GM12878 (cell line): ENCODE data around the gene SLC22A23. TPM values are rescaled to one million over a fixed set of nuclear protein-coding genes. Genes with fewer than 3 reads are reported as not detected.

ENCODE experiments used
- ATAC-seq: fragments of 200-7000 bp; cut with Tn5 transposase; 3 replicates; pipeline ENCODE4 v1.9.1; 2020; ENCODE audit warnings: mild to moderate bottlenecking, moderate library complexity
- Bru-seq: library from RNA; stranded (reverse); fragments of 400-500 nt; gene quantifications from one replicate; lab custom pipeline; 2021; lab: Mats Ljungman, UMichigan
- BruChase-seq, 2 experiments: library from RNA; stranded (reverse); fragments of 400-500 nt; gene quantifications; one replicate each; lab custom pipeline; 2021; lab: Mats Ljungman, UMichigan
- BruUV-seq: library from RNA; stranded (reverse); fragments of 400-500 nt; replicated peaks from 2 replicates; lab custom pipeline; 2021; lab: Mats Ljungman, UMichigan
- CTCF ChIA-PET: fragments of 300-600 bp; sonication (Branson Sonifier 250); formaldehyde crosslinking; extraction: SDS; loops from one replicate; lab custom pipeline; 2021; ENCODE audit warnings: inconsistent platforms; lab: Yijun Ruan, JAX
- POLR2A ChIA-PET: fragments of 350-600 bp; formaldehyde crosslinking; extraction: SDS; loops from one replicate; lab custom pipeline; 2021; ENCODE audit warnings: inconsistent platforms; lab: Charles Lee
- RAD21 ChIA-PET: fragments of 300-600 bp; sonication (Branson Sonifier 250); formaldehyde crosslinking; loops from one replicate; lab custom pipeline; 2023; ENCODE audit warnings: antibody characterized with exemption; ENCODE audit not compliant: unreplicated experiment; lab: Charles Lee
- SMC1A ChIA-PET: fragments of 300-600 bp; sonication (Branson Sonifier 250); formaldehyde crosslinking; loops from one replicate; lab custom pipeline; 2023; ENCODE audit not compliant: unreplicated experiment, uncharacterized antibody; lab: Charles Lee
- DNase-seq: peaks from one replicate; pipeline ENCODE4 v3.0.0-alpha.2; 2011; ENCODE audit warnings: low read depth, low spot score
- FAIRE-seq: peaks from 3 replicates; lab custom pipeline; 2011; peaks lifted over from hg19 to GRCh38; lab: Jason Lieb, UNC
- H2AFZ ChIP-seq: 2 replicates; pipeline ENCODE4 v1.6.0; 2011; ENCODE audit warnings: low read depth, low read length, control low read depth; ENCODE audit not compliant: control insufficient read depth
- H3K27ac ChIP-seq: 2 replicates; pipeline ENCODE4 v1.5.1; 2011; ENCODE audit warnings: control low read depth; ENCODE audit not compliant: control insufficient read depth, insufficient read depth
- H3K27me3 ChIP-seq, 2 experiments: replicated peaks in 1 of 2; 2 replicates each; pipeline versions ENCODE4 v1.6.0 to v1.6.1; 2011; ENCODE audit warnings: low read length in 1 of 2; ENCODE audit not compliant: control insufficient read depth in 2 of 2, insufficient read depth in 2 of 2
- H3K36me3 ChIP-seq, 2 experiments: 2 replicates each; pipeline ENCODE4 v1.5.1; 2011; ENCODE audit warnings: low read length in 1 of 2; ENCODE audit not compliant: control insufficient read depth in 2 of 2, insufficient read depth in 2 of 2
- H3K4me1 ChIP-seq: 2 replicates; pipeline ENCODE4 v1.6.1; 2011; ENCODE audit warnings: mild to moderate bottlenecking, low read length, moderate library complexity, mixed read lengths; ENCODE audit not compliant: control insufficient read depth, insufficient read depth
- H3K4me2 ChIP-seq: 2 replicates; pipeline ENCODE4 v1.6.0; 2011; ENCODE audit warnings: control low read depth; ENCODE audit not compliant: control insufficient read depth, insufficient read depth
- H3K4me3 ChIP-seq: fragments of 200-600 bp; sonication (generic); 2 replicates; pipeline ENCODE4 v1.5.1; 2016
- H3K79me2 ChIP-seq: 2 replicates; pipeline ENCODE4 v1.6.0; 2011; ENCODE audit warnings: low read length; ENCODE audit not compliant: control insufficient read depth, insufficient read depth
- H3K9ac ChIP-seq: 2 replicates; pipeline ENCODE4 v1.8.0; 2011; ENCODE audit warnings: low read length, control low read depth, mixed read lengths; ENCODE audit not compliant: control insufficient read depth, insufficient read depth
- H3K9me3 ChIP-seq: replicated peaks from 3 replicates; pipeline ENCODE4 v1.5.1; 2011; ENCODE audit warnings: mild to moderate bottlenecking, low read length; ENCODE audit not compliant: control insufficient read depth, insufficient read depth
- H4K20me1 ChIP-seq: 2 replicates; pipeline ENCODE4 v1.6.0; 2011; ENCODE audit not compliant: control insufficient read depth, insufficient read depth
- BHLHE40 ChIP-seq, 2 experiments: fragments of 450-650 bp in 1 of 2; IDR thresholded peaks; 2 replicates each; pipeline ENCODE4 v1.6.1; 2011 to 2017; ENCODE audit warnings: low read depth in 2 of 2, borderline replicate concordance in 1 of 2, improper control_type of control experiment in 1 of 2, low read length in 1 of 2, mild to moderate bottlenecking in 1 of 2
- CTCF ChIP-seq, 3 experiments: IDR thresholded peaks in 2 of 3; conservative IDR thresholded peaks in 1 of 3; 2 replicates each; pipeline ENCODE4 v1.5.1; 2011; ENCODE audit warnings: low read depth in 3 of 3, low read length in 3 of 3, mild to moderate bottlenecking in 3 of 3, control low read depth in 2 of 3, moderate library complexity in 2 of 3, inconsistent platforms in 1 of 3, mixed read lengths in 1 of 3; ENCODE audit not compliant: control insufficient read depth in 2 of 3, insufficient read depth in 1 of 3; ENCODE audit errors: extremely low read depth in 1 of 3
- DPF2 ChIP-seq: fragments of 450-650 bp; IDR thresholded peaks from 2 replicates; pipeline ENCODE4 v1.6.1; 2017; ENCODE audit warnings: mild to moderate bottlenecking
- HDAC2 ChIP-seq: fragments of 200-600 bp; sonication (generic); IDR thresholded peaks from 2 replicates; pipeline ENCODE4 v1.6.1; 2017
- LARP7 ChIP-seq: fragments of 450-650 bp; IDR thresholded peaks from 2 replicates; pipeline ENCODE4 v1.6.1; 2017; ENCODE audit warnings: mild to moderate bottlenecking
- NFXL1 ChIP-seq: fragments of 450-650 bp; IDR thresholded peaks from 2 replicates; pipeline ENCODE4 v1.6.1; 2017; ENCODE audit warnings: antibody characterized with exemption, mild to moderate bottlenecking, borderline replicate concordance
- NR2F1 ChIP-seq: fragments of 450-650 bp; conservative IDR thresholded peaks from 2 replicates; pipeline ENCODE4 v1.6.1; 2017; ENCODE audit warnings: mild to moderate bottlenecking
- PAX5 ChIP-seq: IDR thresholded peaks from 2 replicates; pipeline ENCODE4 v1.6.1; 2011; ENCODE audit warnings: low read depth, low read length, borderline replicate concordance
- RAD21 ChIP-seq: IDR thresholded peaks from 2 replicates; pipeline ENCODE4 v1.6.1; 2011; ENCODE audit warnings: mild to moderate bottlenecking, low read depth, low read length, moderate library complexity; ENCODE audit not compliant: insufficient read depth
- SMAD5 ChIP-seq: IDR thresholded peaks from 2 replicates; pipeline ENCODE4 v1.6.1; 2016; ENCODE audit warnings: antibody characterized with exemption, low read depth
- SMC3 ChIP-seq: IDR thresholded peaks from 2 replicates; pipeline ENCODE4 v1.6.1; 2011; ENCODE audit warnings: low read length, improper control_type of control experiment, borderline replicate concordance
- TCF12 ChIP-seq: IDR thresholded peaks from 2 replicates; pipeline ENCODE4 v1.6.1; 2011; ENCODE audit warnings: low read depth, mild to moderate bottlenecking, low read length
- TCF3 ChIP-seq: IDR thresholded peaks from 2 replicates; pipeline ENCODE4 v1.6.1; 2012; ENCODE audit warnings: low read depth, mild to moderate bottlenecking, low read length, borderline replicate concordance; ENCODE audit not compliant: insufficient read depth
- WRNIP1 ChIP-seq: IDR thresholded peaks from 2 replicates; pipeline ENCODE4 v1.6.1; 2011; ENCODE audit warnings: low read depth, low read length, improper control_type of control experiment, borderline replicate concordance
- WGBS: methylation state at CpG from one replicate; pipeline ENCODE4 v1.1.6; 2016; ENCODE audit warnings: low lambda C conversion rate; ENCODE audit not compliant: insufficient replicate concordance, insufficient coverage; ENCODE audit errors: missing lambda C conversion rate; 5-methylcytosine and 5-hydroxymethylcytosine counted together
- in situ Hi-C: fragments of 300-500 bp; cut with MboI; formaldehyde crosslinking; loops from 9 replicates; pipeline ENCODE4 v1.14.3; 2018; ENCODE audit warnings: mixed read lengths
- intact Hi-C: fragments of 100-400 bp; cut with micrococcal nuclease; formaldehyde crosslinking; loops from one replicate; pipeline ENCODE4 v1.14.2; 2022; ENCODE audit not compliant: unreplicated experiment
- long read RNA-seq, 2 experiments: library from polyadenylated mRNA; unstranded; transcript quantifications; one replicate each; pipeline ENCODE4 v2.0.0, GENCODE V29; 2019 to 2020
- polyA minus RNA-seq, 3 experiments: library from RNA; depleted of rRNA, polyadenylated mRNA; stranded (reverse); fragments of >200 nt; gene quantifications; 2 replicates each; pipeline ENCODE4 v1.2.3, GENCODE V29; 2011
- polyA plus RNA-seq, 11 experiments: library from polyadenylated mRNA; depleted of rRNA in 4 of 11; unstranded in 6 of 11; stranded (reverse) in 5 of 11; fragments of >200 nt; fragmentation: Nextera tagmentation in 4 of 11; fragmentation: Illumina TruSeq in 1 of 11; extraction: Ambion mirVana in 4 of 11; extraction: Trizol in 1 of 11; gene quantifications; 1 replicate in 1 of 11; 2 replicates in 10 of 11; pipeline versions ENCODE4 v1.2.1 to v1.2.3, GENCODE V29; 2011 to 2016; ENCODE audit warnings: inconsistent platforms in 2 of 11, missing spikeins in 2 of 11, low read depth in 1 of 11
- total RNA-seq, 4 experiments: library from RNA; depleted of rRNA in 3 of 4; stranded (reverse); fragments of >200 nt in 3 of 4; fragmentation: Illumina TruSeq in 1 of 4; extraction: Trizol in 1 of 4; gene quantifications; 2 replicates each; pipeline versions ENCODE4 v1.2.1 to v1.2.3, GENCODE V29; 2013 to 2021

Gene SLC22A23
- 117 and 146 TPM in 2 replicates for total RNA-seq (2013; cell fraction: nucleolus; rRNA removed)
- total RNA-seq (2014; rRNA removed) (1.7 and 1.9 TPM in 2 replicates), total RNA-seq (2014; rRNA removed; fragmentation: Illumina TruSeq; extraction: Trizol) (0.67 and 0.88 TPM in 2 replicates), total RNA-seq (2021) (2.4 and 3.0 TPM in 2 replicates), polyA plus RNA-seq (2011; rRNA removed) (0.14 and 0.42 TPM in 2 replicates), polyA plus RNA-seq (2014; fragmentation: Illumina TruSeq; extraction: Trizol) (0.33 and 0.94 TPM in 2 replicates), polyA plus RNA-seq (2014; fragmentation: Nextera tagmentation; extraction: Ambion mirVana) (under 1 TPM; 0.20 to 0.24 TPM), polyA plus RNA-seq (2014; rRNA removed) (1.1 and 1.4 TPM in 2 replicates), polyA plus RNA-seq (2016; fragmentation: Nextera tagmentation; extraction: Ambion mirVana) (under 1 TPM; 0.55 to 0.81 TPM), polyA minus RNA-seq (2011; rRNA and poly(A)+ RNA removed) (1.0 and 1.3 TPM in 2 replicates), Bru-seq, nascent RNA (percentile 72 among the genes with signal in this experiment), BruChase-seq, experiment 1, labeled RNA remaining after a 6-hour chase (percentile 78 among the genes with signal in this experiment), BruChase-seq, experiment 2, labeled RNA remaining after a 2-hour chase (percentile 73 among the genes with signal in this experiment)
- polyA plus RNA-seq (2011; ENCODE audit: low read depth), result 0.80 TPM
- 0.52 and 0.57 TPM in 2 replicates for polyA plus RNA-seq (2011; cell fraction: cytosol; rRNA removed)
- polyA plus RNA-seq (2011; cell fraction: nucleus; rRNA removed), result 1.6 and 1.9 TPM in 2 replicates
- polyA plus RNA-seq (2012), result 1.1 and 1.5 TPM in 2 replicates
- polyA minus RNA-seq (2011; cell fraction: cytosol; rRNA and poly(A)+ RNA removed), result not detected in 2 replicates
- polyA minus RNA-seq (2011; cell fraction: nucleus; rRNA and poly(A)+ RNA removed), result 2.2 and 2.7 TPM in 2 replicates
- long read RNA-seq, experiment 1, partial matches to known transcripts, result 0 of 2 reads
- long read RNA-seq, experiment 1, other reads (novel, unspliced or antisense), result 2 of 2 reads
- long read RNA-seq, experiment 2, partial matches to known transcripts, result 0 of 3 reads
- long read RNA-seq, experiment 2, other reads (novel, unspliced or antisense), result 3 of 3 reads

- WGBS, result 6% methylated on average over 40 of the region's 97 CpGs
- Histone ChIP-seq H3K27ac (no peak within 1 kb of the TSS), H3K79me2 (no peaks in the 10 kb centered on the region), H3K27me3 (peaks cover 7 to 11% of the 10 kb centered on the region in 2 experiments; a peak in 3 of 4 replicates), H3K36me3 (no peaks in the 10 kb centered on the region), H3K9ac (no peak within 1 kb of the TSS), H2AFZ (peak within 1 kb of the TSS; percentile 17; the same call in 1 of the 2 replicates), H3K9me3 (no peaks in the 10 kb centered on the region), H3K4me1 (no peaks in the 10 kb centered on the region), H3K4me3 (peak within 1 kb of the TSS; percentile 65; the same call in 1 of the 2 replicates), H3K4me2 (peak within 1 kb of the TSS; percentile 71), H4K20me1 (no peaks in the 10 kb centered on the region)
- ChIA-PET RAD21 (interaction anchor here (0.6 to 1.2 kb wide), 5 partner anchors 22 to 133 kb away, joined by 3 to 6 read pairs (median 4); no protein-coding TSS in a partner anchor), POLR2A (interaction anchor here (0.6 kb wide), 1 partner anchor 273 kb away, joined by 3 read pairs; no protein-coding TSS in a partner anchor), SMC1A (interaction anchor here (1.0 to 4.4 kb wide), 3 partner anchors 13 to 44 kb away, joined by 3 to 46 read pairs (median 4); no protein-coding TSS in a partner anchor), CTCF (interaction anchor here (4.9 kb wide), 1 partner anchor 47 kb away, joined by 55 read pairs; no protein-coding TSS in a partner anchor)
- FAIRE-seq, result no peak
- intact Hi-C loops, result loop anchor here (2.0 to 5.0 kb wide), 2 partner anchors 46 to 275 kb away; no protein-coding TSS in a partner anchor
- BruUV-seq, result no TSS peak
- no peak for DNase-seq
- peak; percentile 72 for ATAC-seq
- TF ChIP-seq NFXL1, result peak; percentile 95; the same call in 1 of the 2 replicates
- TF ChIP-seq SMC3, result peak; percentile 12; the same call in 1 of the 2 replicates
- no peak for TF ChIP-seq WRNIP1
- no peak for TF ChIP-seq PAX5
- TF ChIP-seq SMAD5, result no peak
- TF ChIP-seq BHLHE40 (IDR thresholded peaks at IDR 0.05; ENCODE audit: borderline replicate concordance in 1 of 2, low read depth in 2 of 2, low read length in 1 of 2), result peak; percentile 71 to 87; a peak in 3 of 4 replicates
- TF ChIP-seq TCF12, result peak; percentile 84
- 0 out of 2 replicates have a peak, but pooled peaks have one; percentile 40 for TF ChIP-seq DPF2
- TF ChIP-seq LARP7, result peak; percentile 48; the same call in 1 of the 2 replicates
- TF ChIP-seq CTCF (IDR thresholded peaks at IDR 0.05 in 2 of 3, conservative IDR thresholded peaks at IDR 0.05 in 1 of 3; ENCODE audit: control insufficient read depth in 2 of 3, extremely low read depth in 1 of 3, insufficient read depth in 1 of 3, low read depth in 3 of 3, low read length in 3 of 3), result peak; percentile 37 to 65 (median 64); a peak in 5 of 6 replicates
- peak; percentile 80; the same call in 1 of the 2 replicates for TF ChIP-seq TCF3
- TF ChIP-seq RAD21, result peak; percentile 50
- TF ChIP-seq NR2F1, result 0 out of 2 replicates have a peak, but pooled peaks have one; percentile 1
- no peak for TF ChIP-seq HDAC2
- in situ Hi-C loops, result no loop called here
Observed at GRCh38 chr6:3456898-3457709, at the start of gene SLC22A23. Gene SLC22A23 (minus strand): TSS chr6:3457050. CDS start chr6:3456559, 491 bp downstream.
